CD8-positive, alpha-beta memory T cell (primary cell): Measurements from ENCODE around the gene CTDSPL. TPM values are rescaled to one million over a fixed set of nuclear protein-coding genes. Genes with fewer than 3 reads are reported as not detected.
"Not testable (repeated sequence)": the region's sequence is repeated elsewhere in the genome, so short reads cannot be mapped to it uniquely, and the experiment has no call there.

Experiments
- CTCF ChIA-PET: fragments of 350-600 bp; sonication (Branson Sonifier 250); formaldehyde crosslinking; loops from one replicate; lab custom pipeline; 2021; ENCODE audit warnings: antibody characterized with exemption; lab: Charles Lee
- POLR2A ChIA-PET: fragments of 350-600 bp; sonication (Branson Sonifier 250); formaldehyde crosslinking; loops from one replicate; lab custom pipeline; 2021; ENCODE audit warnings: antibody characterized with exemption; lab: Charles Lee
- DNase-seq, 5 donors: peaks; one replicate each; pipeline versions ENCODE4 v3.0.0 to v3.0.0-alpha.2; 2020 to 2022; ENCODE audit warnings: mixed read lengths in 1 of 5
- H3K27ac ChIP-seq: one replicate; pipeline ENCODE4 v1.7.0; 2013; ENCODE audit warnings: low read depth, mild to moderate bottlenecking, low read length, moderate library complexity
- H3K27me3 ChIP-seq: 2 replicates; pipeline ENCODE4 v1.7.0; 2013; ENCODE audit warnings: low read length, mild to moderate bottlenecking; ENCODE audit not compliant: insufficient read depth, poor library complexity, severe bottlenecking
- H3K36me3 ChIP-seq: 2 replicates; pipeline ENCODE4 v1.7.0; 2013; ENCODE audit warnings: mild to moderate bottlenecking, low read length, moderate library complexity; ENCODE audit not compliant: insufficient read depth
- H3K4me1 ChIP-seq: 2 replicates; pipeline ENCODE4 v1.7.0; 2013; ENCODE audit warnings: mild to moderate bottlenecking, low read length, moderate library complexity; ENCODE audit not compliant: insufficient read depth
- H3K4me3 ChIP-seq: 2 replicates; pipeline ENCODE4 v1.7.0; 2013; ENCODE audit warnings: mild to moderate bottlenecking, low read length
- H3K9me3 ChIP-seq: 2 replicates; pipeline ENCODE4 v1.7.0; 2013; ENCODE audit warnings: mild to moderate bottlenecking, low read length
- H3K27ac Mint-ChIP-seq, 8 donors: one replicate each; pipeline ENCODE4 v1.8.0; 2020 to 2021; ENCODE audit warnings: mixed read lengths in 8 of 8, mild to moderate bottlenecking in 6 of 8, inconsistent platforms in 3 of 8, moderate library complexity in 3 of 8
- H3K27me3 Mint-ChIP-seq, 2 donors: one replicate each; pipeline ENCODE4 v1.8.0; 2020 to 2021; ENCODE audit warnings: mixed read lengths in 2 of 2, mild to moderate bottlenecking in 1 of 2, moderate library complexity in 1 of 2
- H3K36me3 Mint-ChIP-seq, 3 donors: one replicate each; pipeline ENCODE4 v1.8.0; 2020 to 2021; ENCODE audit warnings: mixed read lengths in 3 of 3, inconsistent platforms in 1 of 3, mild to moderate bottlenecking in 1 of 3
- H3K4me1 Mint-ChIP-seq, 3 donors: one replicate each; pipeline ENCODE4 v1.8.0; 2020 to 2021; ENCODE audit warnings: mixed read lengths in 3 of 3, inconsistent platforms in 1 of 3, mild to moderate bottlenecking in 1 of 3
- H3K4me3 Mint-ChIP-seq, 7 donors: one replicate each; pipeline ENCODE4 v1.8.0; 2020 to 2021; ENCODE audit warnings: mixed read lengths in 7 of 7, mild to moderate bottlenecking in 6 of 7, moderate library complexity in 4 of 7, inconsistent platforms in 2 of 7
- H3K9me3 Mint-ChIP-seq, 5 donors: one replicate each; pipeline ENCODE4 v1.8.0; 2020 to 2022; ENCODE audit warnings: mixed read lengths in 5 of 5, mild to moderate bottlenecking in 3 of 5, moderate library complexity in 2 of 5, inconsistent platforms in 1 of 5
- polyA plus RNA-seq: library from polyadenylated mRNA; unstranded; fragments of 300-500 nt; fragmentation: Illumina TruSeq; gene quantifications from one replicate; pipeline ENCODE4 v1.2.3, GENCODE V29; 2021
- total RNA-seq, 2 experiments: library from RNA; stranded (reverse); gene quantifications; one replicate each; pipeline ENCODE4 v1.2.3, GENCODE V29; 2021

Gene CTDSPL
- total and polyA plus RNA-seq, 3 experiments from 2014 or later, result 0.74 to 0.84 TPM; not detected in 1

DNA sequence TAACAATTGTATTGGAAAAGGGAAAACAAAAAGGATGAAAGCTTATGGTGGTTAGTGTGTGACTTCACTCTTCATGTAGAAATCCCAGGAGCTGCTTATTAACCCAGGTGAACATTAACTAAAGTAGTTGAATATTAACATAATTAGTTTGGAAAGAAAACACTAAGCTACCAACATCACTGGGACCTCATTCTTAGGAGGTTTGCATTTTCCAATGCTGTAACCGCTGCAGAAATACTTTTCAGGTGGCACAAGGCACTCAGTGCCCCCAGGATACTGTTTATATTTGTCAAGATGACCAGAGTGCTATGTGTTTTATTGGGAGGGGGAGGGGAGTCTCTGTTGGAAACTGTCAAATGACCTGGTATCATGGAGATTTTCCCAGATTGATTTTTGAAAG lies 103.0 kb downstream of the CTDSPL start:
- ChIA-PET CTCF (interaction anchor here (3.6 kb wide), 1 partner anchor 9 kb away, joined by 17 read pairs; no protein-coding TSS in a partner anchor), POLR2A (no interaction called here)
- no peaks in the 10 kb centered on the region for H3K4me1 ChIP-seq
- no peaks in the 10 kb centered on the region for H3K9me3 ChIP-seq
- H3K27ac ChIP-seq, result no peak overlapping the region
- no peak overlapping the region for H3K4me3 Mint-ChIP-seq
- no peaks in the 10 kb centered on the region for H3K27me3 ChIP-seq
- no peaks in the 10 kb centered on the region for H3K4me1 Mint-ChIP-seq
- H3K27ac Mint-ChIP-seq, result no peak overlapping the region
- no peaks in the 10 kb centered on the region for H3K36me3 Mint-ChIP-seq
- H3K27me3 Mint-ChIP-seq, result peaks cover 0 to 5% of the 10 kb centered on the region in 2 donors
- no peaks in the 10 kb centered on the region for H3K9me3 Mint-ChIP-seq
- H3K36me3 ChIP-seq, result no peaks in the 10 kb centered on the region
- no peak for DNase-seq
- H3K4me3 ChIP-seq, result no peak overlapping the region

DNA sequence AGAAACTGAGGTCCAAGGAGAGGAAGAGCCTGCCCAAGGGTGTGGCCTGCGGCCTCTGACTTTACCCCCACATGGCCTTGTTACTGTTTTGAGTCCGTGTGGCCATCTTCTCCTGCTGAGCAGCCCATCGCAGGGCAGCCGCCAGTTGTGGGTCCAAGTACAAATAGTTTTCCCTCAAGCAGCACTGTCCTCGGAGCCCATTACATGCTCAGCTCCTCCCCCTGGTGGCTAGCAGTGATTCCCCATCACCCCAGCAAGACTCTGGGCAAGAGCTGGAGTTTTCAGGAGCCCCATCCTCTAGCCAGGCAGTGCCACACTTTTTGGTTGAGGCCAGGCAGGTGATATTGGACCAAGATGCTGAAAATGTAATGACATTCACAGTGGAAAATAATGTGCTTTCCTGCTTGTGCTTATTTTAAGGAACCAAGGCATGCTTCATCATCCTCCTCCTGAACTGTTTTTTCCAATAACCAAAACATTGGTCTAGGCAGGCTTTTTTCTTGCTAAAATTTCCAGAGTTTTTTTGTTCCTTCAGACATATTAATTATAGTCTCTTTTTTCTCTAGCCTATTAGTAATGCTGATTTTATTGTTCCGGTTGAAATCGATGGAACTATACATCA lies 105.7 kb downstream of the CTDSPL start:
- Histone ChIP-seq H3K4me1 (no peaks in the 10 kb centered on the region), H3K27ac (no peak overlapping the region), H3K4me3 (no peak overlapping the region), H3K36me3 (no peaks in the 10 kb centered on the region), H3K27me3 (no peaks in the 10 kb centered on the region), H3K9me3 (no peaks in the 10 kb centered on the region)
- no peaks in the 10 kb centered on the region for H3K9me3 Mint-ChIP-seq
- CTCF ChIA-PET, result interaction anchor here (0.6 to 3.7 kb wide), 9 partner anchors 9 to 513 kb away, joined by 3 to 30 read pairs (median 3); no protein-coding TSS in a partner anchor
- DNase-seq, result peak; percentile 12 to 58 (median 32)
- H3K4me1 Mint-ChIP-seq, result no peaks in the 10 kb centered on the region
- POLR2A ChIA-PET, result no interaction called here
- H3K36me3 Mint-ChIP-seq, result no peaks in the 10 kb centered on the region
- H3K4me3 Mint-ChIP-seq, result no peak overlapping the region
- no peak overlapping the region for H3K27ac Mint-ChIP-seq
- peaks cover 0 to 5% of the 10 kb centered on the region in 2 donors for H3K27me3 Mint-ChIP-seq

DNA sequence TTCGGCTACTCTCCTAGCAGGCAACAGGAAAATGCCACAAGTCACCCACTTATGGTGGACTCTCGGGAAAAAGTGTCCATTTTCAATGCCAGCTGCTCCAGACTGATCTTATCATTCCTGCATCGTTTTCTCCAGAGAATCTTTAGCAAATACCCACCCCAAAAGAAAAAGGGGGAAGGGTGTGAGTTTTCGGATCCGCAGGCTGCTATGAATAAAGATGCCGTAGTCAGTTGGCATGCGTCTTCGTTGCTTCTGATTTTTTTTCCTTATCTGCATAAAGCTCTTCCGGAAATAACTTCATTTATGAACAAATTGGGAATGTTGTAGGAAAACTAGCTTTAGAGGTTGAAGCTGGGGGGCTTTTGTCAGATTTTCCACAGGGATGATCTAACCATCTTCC lies 106.5 kb downstream of the CTDSPL start:
- H3K36me3 ChIP-seq, result no peaks in the 10 kb centered on the region
- H3K27me3 ChIP-seq, result no peaks in the 10 kb centered on the region
- POLR2A ChIA-PET, result no interaction called here
- CTCF ChIA-PET, result interaction anchor here (1.2 to 3.7 kb wide), 5 partner anchors 10 to 116 kb away, joined by 3 to 30 read pairs (median 5); no protein-coding TSS in a partner anchor
- no peak overlapping the region for H3K27ac Mint-ChIP-seq
- no peaks in the 10 kb centered on the region for H3K36me3 Mint-ChIP-seq
- H3K27me3 Mint-ChIP-seq, result peaks cover 0 to 5% of the 10 kb centered on the region in 2 donors
- no peaks in the 10 kb centered on the region for H3K9me3 ChIP-seq
- H3K4me1 ChIP-seq, result no peaks in the 10 kb centered on the region
- H3K4me3 ChIP-seq, result no peak overlapping the region
- H3K4me1 Mint-ChIP-seq, result no peaks in the 10 kb centered on the region
- H3K4me3 Mint-ChIP-seq, result peak overlapping the region in 1 of 7 donors; percentile 45
- no peak for DNase-seq
- H3K9me3 Mint-ChIP-seq, result no peaks in the 10 kb centered on the region
- H3K27ac ChIP-seq, result no peak overlapping the region

DNA sequence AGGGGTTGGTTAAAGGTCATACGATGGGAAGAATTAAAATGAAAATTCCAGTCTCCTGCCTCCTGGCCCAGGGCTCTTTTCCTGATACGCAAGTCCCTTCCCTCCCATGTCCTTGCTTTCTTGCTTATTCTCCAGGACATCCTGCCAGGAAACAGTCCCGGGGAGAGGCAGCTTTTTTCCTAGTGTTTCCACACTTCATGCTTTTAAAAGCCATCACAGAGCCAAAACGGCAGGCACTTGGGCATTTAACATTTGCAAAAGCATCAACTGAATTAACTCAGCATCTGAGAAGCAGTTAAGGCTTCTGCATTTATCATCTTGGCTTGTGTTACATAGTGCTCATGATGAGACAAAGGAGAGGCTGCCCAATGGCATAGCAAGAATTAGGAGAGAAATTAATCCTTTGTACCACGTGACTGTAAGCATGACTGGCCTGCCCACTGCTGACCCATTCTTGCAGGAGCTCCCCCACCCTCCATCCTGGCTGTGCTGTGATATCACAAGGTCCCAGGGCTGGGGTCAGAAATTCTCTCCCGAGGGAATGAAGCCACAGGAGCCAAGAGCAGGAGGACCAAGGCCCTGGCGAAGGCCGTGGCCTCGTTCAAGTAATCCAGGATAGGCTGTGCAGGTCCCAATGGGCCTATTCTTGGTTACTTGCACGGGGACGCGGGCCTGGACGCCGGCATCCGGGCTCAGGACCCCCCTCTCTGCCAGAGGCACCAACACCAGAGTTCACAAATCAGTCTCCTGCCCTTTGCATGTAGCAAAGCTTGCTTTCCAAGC lies 107.3 kb downstream of the CTDSPL start:
- no peaks in the 10 kb centered on the region for H3K9me3 Mint-ChIP-seq
- Histone ChIP-seq H3K27me3 (no peaks in the 10 kb centered on the region), H3K36me3 (no peaks in the 10 kb centered on the region), H3K4me3 (no peak overlapping the region), H3K4me1 (no peaks in the 10 kb centered on the region), H3K9me3 (no peaks in the 10 kb centered on the region), H3K27ac (no peak overlapping the region)
- H3K27me3 Mint-ChIP-seq, result peaks cover 0 to 5% of the 10 kb centered on the region in 2 donors
- no peak for DNase-seq
- H3K36me3 Mint-ChIP-seq, result no peaks in the 10 kb centered on the region
- ChIA-PET POLR2A (no interaction called here), CTCF (interaction anchor here (1.6 to 3.7 kb wide), 3 partner anchors 113 to 117 kb away, joined by 5 to 30 read pairs (median 7); no protein-coding TSS in a partner anchor)
- no peaks in the 10 kb centered on the region for H3K4me1 Mint-ChIP-seq
- no peak overlapping the region for H3K4me3 Mint-ChIP-seq
- peak overlapping the region in 2 of 8 donors; percentile 73 to 77 for H3K27ac Mint-ChIP-seq

DNA sequence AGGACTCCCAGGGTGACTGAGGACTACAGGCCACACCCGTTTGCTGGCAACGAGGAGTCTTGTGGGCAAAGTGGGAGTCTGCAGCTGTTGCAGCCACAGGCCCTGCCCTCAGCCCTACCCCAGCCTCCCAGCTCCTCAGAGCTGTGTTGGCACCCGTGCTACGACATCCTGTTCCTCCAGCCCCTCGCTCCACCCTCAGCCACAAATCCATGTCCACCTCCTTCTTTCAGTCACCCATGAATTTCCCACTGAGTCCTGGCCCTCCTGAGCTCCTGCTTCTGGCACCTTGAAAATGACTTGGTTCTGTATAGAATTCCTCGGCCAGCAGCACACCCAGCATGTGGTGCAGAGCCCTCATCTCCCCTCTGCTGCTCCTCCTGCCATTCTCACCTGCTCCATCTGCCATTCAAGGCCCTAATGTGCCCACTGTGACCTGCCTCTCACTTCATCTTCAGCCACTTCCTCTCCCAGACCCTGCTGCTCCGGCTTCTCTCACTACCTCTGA lies 108.0 kb downstream of the CTDSPL start:
- no peak for DNase-seq
- CTCF ChIA-PET, result interaction anchor here (1.6 kb wide), 1 partner anchor 114 kb away, joined by 7 read pairs; no protein-coding TSS in a partner anchor
- Histone ChIP-seq H3K36me3 (no peaks in the 10 kb centered on the region), H3K4me1 (no peaks in the 10 kb centered on the region), H3K27ac (no peak overlapping the region), H3K27me3 (no peaks in the 10 kb centered on the region), H3K4me3 (no peak overlapping the region), H3K9me3 (no peaks in the 10 kb centered on the region)
- Mint-ChIP-seq H3K9me3 (no peaks in the 10 kb centered on the region), H3K4me1 (peaks cover under 1 to 2% (median under 1%) of the 10 kb centered on the region in 3 donors), H3K4me3 (no peak overlapping the region), H3K27me3 (peaks cover 0 to 5% of the 10 kb centered on the region in 2 donors), H3K36me3 (no peaks in the 10 kb centered on the region), H3K27ac (peak overlapping the region in 3 of 8 donors; percentile 26 to 51 (median 33))
- POLR2A ChIA-PET, result no interaction called here

DNA sequence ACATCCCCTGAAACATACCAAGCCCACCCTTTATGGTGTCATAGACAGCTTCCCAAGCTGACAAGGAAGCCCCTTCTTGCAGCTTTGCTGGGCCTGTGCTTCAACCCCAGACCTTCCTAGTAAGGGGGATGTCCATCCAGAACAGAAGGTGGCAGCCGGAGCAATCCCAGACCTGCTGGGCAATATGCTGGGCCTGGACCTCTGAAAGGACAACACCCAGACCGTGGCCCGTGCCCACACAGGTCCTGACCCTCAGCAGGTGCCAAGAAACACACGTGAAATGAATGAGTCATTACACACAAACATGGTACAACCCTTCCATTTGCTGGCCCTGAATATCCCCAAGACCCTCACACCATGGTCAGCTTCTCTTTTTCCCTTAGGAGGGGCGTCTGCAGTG lies 109.1 kb downstream of the CTDSPL start:
- ChIA-PET POLR2A (no interaction called here), CTCF (interaction anchor here (1.6 kb wide), 1 partner anchor 115 kb away, joined by 7 read pairs; no protein-coding TSS in a partner anchor)
- Mint-ChIP-seq H3K9me3 (no peaks in the 10 kb centered on the region), H3K36me3 (no peaks in the 10 kb centered on the region), H3K27ac (peak overlapping the region in 1 of 8 donors; percentile 35), H3K4me1 (peaks cover 4 to 5% (median 4%) of the 10 kb centered on the region in 3 donors), H3K27me3 (peaks cover 0 to 5% of the 10 kb centered on the region in 2 donors), H3K4me3 (no peak overlapping the region)
- H3K27ac ChIP-seq, result no peak overlapping the region
- H3K27me3 ChIP-seq, result no peaks in the 10 kb centered on the region
- no peaks in the 10 kb centered on the region for H3K36me3 ChIP-seq
- H3K4me3 ChIP-seq, result no peak overlapping the region
- no peaks in the 10 kb centered on the region for H3K9me3 ChIP-seq
- no peaks in the 10 kb centered on the region for H3K4me1 ChIP-seq
- DNase-seq, result no peak

DNA sequence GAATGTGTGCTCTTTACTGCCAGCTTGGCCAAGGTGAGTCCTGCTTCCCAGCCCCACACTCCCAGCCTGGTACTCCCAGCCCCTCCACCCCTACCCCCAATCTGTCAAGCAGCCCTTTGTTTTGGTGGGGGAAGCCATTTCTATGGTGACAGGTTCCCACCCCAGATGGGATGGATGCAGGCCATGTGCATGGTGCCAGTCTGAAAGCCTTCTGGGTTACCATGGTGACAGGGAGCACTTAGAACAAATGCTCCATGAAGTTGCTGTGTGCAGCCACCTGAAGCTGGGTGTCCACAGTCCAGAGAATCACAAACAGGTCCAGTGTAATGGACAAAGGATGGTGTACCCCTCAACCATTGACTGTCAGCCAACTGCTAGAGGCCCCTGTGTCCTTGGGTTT lies 109.8 kb downstream of the CTDSPL start:
- POLR2A ChIA-PET, result no interaction called here

DNA sequence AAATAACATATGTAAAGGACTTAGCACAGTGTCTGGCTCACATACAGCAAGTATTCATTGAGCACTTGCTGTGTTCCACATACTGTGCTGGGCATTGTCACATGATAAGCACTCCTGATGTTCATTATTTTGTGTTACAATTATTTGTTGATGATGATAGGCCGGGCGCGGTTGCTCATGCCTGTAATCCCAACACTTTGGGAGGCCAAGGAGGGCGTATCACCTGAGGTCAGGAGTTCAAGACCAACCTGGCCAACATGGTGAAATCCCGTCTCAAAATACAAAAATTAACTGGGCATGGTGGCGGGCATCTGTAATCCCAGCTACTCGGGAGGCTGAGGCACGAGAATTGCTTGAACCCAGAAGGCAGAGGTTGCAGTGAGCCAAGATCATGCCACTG lies 110.4 kb downstream of the CTDSPL start:
- H3K9me3 Mint-ChIP-seq, DNase-seq, H3K27me3 Mint-ChIP-seq, H3K27ac ChIP-seq, H3K4me1 ChIP-seq, H3K9me3 ChIP-seq, POLR2A ChIA-PET, H3K4me3 Mint-ChIP-seq, H3K36me3 ChIP-seq, H3K27ac Mint-ChIP-seq, H3K4me3 ChIP-seq, H3K4me1 Mint-ChIP-seq, H3K27me3 ChIP-seq, H3K36me3 Mint-ChIP-seq: not testable (repeated sequence)
- CTCF ChIA-PET, result interaction anchor here (1.5 to 4.3 kb wide), 2 partner anchors 31 to 68 kb away, joined by 3 to 65 read pairs; no protein-coding TSS in a partner anchor

More for the DNA sequence above, 109.8 kb downstream of the CTDSPL start:
- H3K4me3 ChIP-seq, result no peak overlapping the region
- no peak overlapping the region for H3K4me3 Mint-ChIP-seq
- no peak overlapping the region for H3K27ac ChIP-seq
- peaks cover 4 to 5% (median 4%) of the 10 kb centered on the region in 3 donors for H3K4me1 Mint-ChIP-seq
- H3K4me1 ChIP-seq, result no peaks in the 10 kb centered on the region
- H3K9me3 ChIP-seq, result no peaks in the 10 kb centered on the region
- H3K36me3 ChIP-seq, result no peaks in the 10 kb centered on the region
- H3K27ac Mint-ChIP-seq, result no peak overlapping the region
- H3K9me3 Mint-ChIP-seq, result no peaks in the 10 kb centered on the region
- no peaks in the 10 kb centered on the region for H3K27me3 ChIP-seq
- CTCF ChIA-PET, result no interaction called here
- H3K27me3 Mint-ChIP-seq, result peaks cover 0 to 5% of the 10 kb centered on the region in 2 donors
- H3K36me3 Mint-ChIP-seq, result no peaks in the 10 kb centered on the region
- no peak for DNase-seq
